Trophoblast cell (in vitro differentiated cells and primary cell): ENCODE measurements around the gene H6PD.
"Not testable (repeated sequence)": the region's sequence is repeated elsewhere in the genome, so short reads cannot be mapped to it uniquely, and the experiment has no call there.

Source experiments
- DNase-seq, 2 donors: peaks; one replicate each; pipeline ENCODE4 v3.0.0-alpha.2; 2016
- H2AFZ ChIP-seq: 2 replicates; pipeline ENCODE4 v1.6.1; 2013; ENCODE audit warnings: low read length, moderate library complexity, mild to moderate bottlenecking; ENCODE audit not compliant: insufficient read depth, poor library complexity
- H2AK5ac ChIP-seq: 2 replicates; pipeline ENCODE4 v1.6.1; 2013; ENCODE audit warnings: mild to moderate bottlenecking, low read length
- H2BK120ac ChIP-seq: 2 replicates; pipeline ENCODE4 v1.6.1; 2013; ENCODE audit warnings: low read length, mild to moderate bottlenecking, moderate library complexity; ENCODE audit not compliant: insufficient read depth, poor library complexity
- H2BK12ac ChIP-seq: 2 replicates; pipeline ENCODE4 v1.6.1; 2013; ENCODE audit warnings: mild to moderate bottlenecking, low read length, moderate library complexity
- H2BK5ac ChIP-seq: 2 replicates; pipeline ENCODE4 v1.6.1; 2013; ENCODE audit warnings: low read length, low read depth, moderate library complexity, mild to moderate bottlenecking; ENCODE audit not compliant: poor library complexity
- H3K14ac ChIP-seq: 2 replicates; pipeline ENCODE4 v1.6.1; 2013; ENCODE audit warnings: mild to moderate bottlenecking, low read length
- H3K18ac ChIP-seq: 2 replicates; pipeline ENCODE4 v1.6.1; 2013; ENCODE audit warnings: mild to moderate bottlenecking, low read length
- H3K23ac ChIP-seq: 2 replicates; pipeline ENCODE4 v1.6.1; 2013; ENCODE audit warnings: low read length
- H3K27ac ChIP-seq: 2 replicates; pipeline ENCODE4 v1.5.1; 2013; ENCODE audit warnings: low read depth, mild to moderate bottlenecking, inconsistent platforms, low read length, moderate library complexity
- H3K27me3 ChIP-seq: 2 replicates; pipeline ENCODE4 v1.6.1; 2013; ENCODE audit warnings: inconsistent platforms, mild to moderate bottlenecking, low read length, moderate library complexity; ENCODE audit not compliant: insufficient read depth
- H3K36me3 ChIP-seq, 2 experiments: 1 replicate in 1 of 2; 2 replicates in 1 of 2; pipeline ENCODE4 v1.6.1; 2013; ENCODE audit warnings: low read length in 2 of 2, mild to moderate bottlenecking in 2 of 2, moderate library complexity in 1 of 2; ENCODE audit not compliant: insufficient read depth in 2 of 2, control insufficient read depth in 1 of 2
- H3K4ac ChIP-seq: 2 replicates; pipeline ENCODE4 v1.6.1; 2013; ENCODE audit warnings: low read depth, mild to moderate bottlenecking, low read length, moderate library complexity
- H3K4me1 ChIP-seq, 2 experiments: 1 replicate in 1 of 2; 2 replicates in 1 of 2; pipeline ENCODE4 v1.6.1; 2013; ENCODE audit warnings: low read length in 2 of 2, mild to moderate bottlenecking in 2 of 2, moderate library complexity in 1 of 2; ENCODE audit not compliant: insufficient read depth in 2 of 2, control insufficient read depth in 1 of 2
- H3K4me2 ChIP-seq: 2 replicates; pipeline ENCODE4 v1.6.1; 2013; ENCODE audit warnings: inconsistent platforms, mild to moderate bottlenecking, low read length, moderate library complexity
- H3K4me3 ChIP-seq: 2 replicates; pipeline ENCODE4 v1.5.1; 2013; ENCODE audit warnings: mild to moderate bottlenecking, low read depth, low read length, inconsistent platforms
- H3K79me1 ChIP-seq: one replicate; pipeline ENCODE4 v1.6.1; 2013; ENCODE audit warnings: low read length
- H3K79me2 ChIP-seq: 2 replicates; pipeline ENCODE4 v1.6.1; 2013; ENCODE audit warnings: low read length, mild to moderate bottlenecking; ENCODE audit not compliant: control insufficient read depth, insufficient read depth, poor library complexity
- H3K9ac ChIP-seq: 2 replicates; pipeline ENCODE4 v1.6.1; 2013; ENCODE audit warnings: mild to moderate bottlenecking, low read length
- H3K9me3 ChIP-seq: 2 replicates; pipeline ENCODE4 v1.6.1; 2013; ENCODE audit warnings: low read depth, mild to moderate bottlenecking, control low read depth, inconsistent platforms, low read length; ENCODE audit not compliant: insufficient read depth
- H4K12ac ChIP-seq: 2 replicates; pipeline ENCODE4 v1.6.1; 2013; ENCODE audit warnings: low read depth, mild to moderate bottlenecking, low read length, moderate library complexity
- H4K8ac ChIP-seq: 2 replicates; pipeline ENCODE4 v1.6.1; 2013; ENCODE audit warnings: low read depth, mild to moderate bottlenecking, low read length, moderate library complexity
- H4K91ac ChIP-seq: one replicate; pipeline ENCODE4 v1.6.1; 2013; ENCODE audit warnings: low read depth, mild to moderate bottlenecking, low read length, moderate library complexity
- WGBS: extraction: QIAGEN DNeasy Blood & Tissue Kit; methylation state at CpG from one replicate; pipeline ENCODE4 v1.1.7; 2013; ENCODE audit warnings: missing lambda C conversion rate; ENCODE audit not compliant: insufficient read length, insufficient coverage; ENCODE audit errors: extremely low coverage; 5-methylcytosine and 5-hydroxymethylcytosine counted together

The H6PD gene

DNA sequence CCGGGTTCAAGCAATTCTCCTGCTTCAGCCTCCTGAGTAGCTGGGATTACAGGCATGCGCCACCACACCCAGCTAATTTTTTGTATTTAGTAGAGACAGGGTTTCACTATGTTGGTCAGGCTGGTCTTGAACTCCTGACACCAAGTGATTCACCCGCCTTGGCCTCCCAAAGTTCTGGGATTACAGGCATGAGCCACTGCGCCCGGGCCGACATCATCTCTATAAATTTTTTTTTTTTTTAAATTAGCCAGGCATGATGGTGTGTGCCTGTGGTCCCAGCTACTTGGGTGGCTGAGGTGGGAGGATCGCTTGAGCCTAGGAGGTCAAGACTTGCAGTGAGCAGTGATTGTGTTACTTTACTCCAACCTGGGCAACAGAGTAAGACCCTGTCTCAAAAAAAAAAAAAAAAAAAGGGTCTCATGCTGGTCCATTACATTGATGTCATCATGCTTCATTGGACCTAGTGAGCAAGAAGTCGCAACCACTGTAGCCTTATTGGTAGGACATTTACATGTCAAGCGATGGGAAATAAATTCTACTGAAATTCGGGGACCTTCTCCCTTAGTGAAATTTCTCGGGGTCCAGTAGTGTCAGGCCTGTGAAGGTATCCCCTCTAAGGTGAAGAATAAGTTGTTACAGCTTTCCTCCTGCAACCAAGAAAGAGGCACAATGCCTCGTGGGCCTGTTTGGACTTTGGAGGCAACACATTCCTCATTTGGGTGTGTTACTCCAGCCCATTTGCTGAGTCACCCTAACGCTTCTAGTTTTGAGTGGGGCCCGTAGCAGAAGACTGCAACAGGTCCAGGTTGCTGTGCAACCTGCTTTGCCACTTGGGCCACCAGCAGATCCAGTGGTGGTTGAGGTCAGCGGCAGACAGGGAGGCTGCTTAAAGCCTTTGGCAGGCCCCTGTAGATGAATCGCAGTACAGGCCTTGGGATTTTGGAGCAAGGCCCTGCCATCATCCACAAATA lies 65.3 kb downstream of the H6PD start:
- not testable (repeated sequence) for H3K4me3 ChIP-seq, H2BK12ac ChIP-seq, H3K9ac ChIP-seq, H3K27me3 ChIP-seq, H4K12ac ChIP-seq, H4K91ac ChIP-seq, H2AK5ac ChIP-seq, H2AFZ ChIP-seq, H2BK120ac ChIP-seq, H3K23ac ChIP-seq, H3K4me2 ChIP-seq, H2BK5ac ChIP-seq, H3K18ac ChIP-seq, H4K8ac ChIP-seq, H3K14ac ChIP-seq, H3K9me3 ChIP-seq
- Histone ChIP-seq H3K79me2 (peaks cover 55% of the 10 kb centered on the region), H3K27ac (peak overlapping the region; percentile 53), H3K4ac (peak overlapping the region; percentile 93), H3K36me3 (peaks cover 41 to 55% of the 10 kb centered on the region in 2 experiments), H3K4me1 (peaks cover 53 to 74% of the 10 kb centered on the region in 2 experiments), H3K79me1 (peaks cover 14% of the 10 kb centered on the region)
- no CpG with 5 or more reads among the region's 16 CpGs for whole genome bisulfite sequencing
- peak; percentile 87 to 89 for DNase-seq

DNA sequence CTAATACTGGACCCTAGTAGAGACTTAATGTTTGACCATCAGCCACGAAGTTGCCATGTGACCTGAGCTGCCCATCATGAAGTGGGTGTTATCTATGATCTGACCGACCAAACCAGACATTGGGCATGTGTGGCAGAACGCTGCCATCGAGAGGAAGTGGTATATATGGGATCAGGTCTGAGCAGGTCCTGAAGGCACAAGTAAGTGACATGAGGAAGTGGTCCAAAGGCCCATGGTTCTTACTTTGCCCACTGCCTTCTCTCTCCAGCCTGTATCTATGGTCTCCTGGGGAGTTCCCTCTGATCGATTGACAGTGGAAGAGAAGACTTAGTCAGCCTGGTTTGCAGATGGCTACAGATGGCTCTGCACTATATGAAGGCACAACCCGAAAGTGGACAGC lies 66.0 kb downstream of the H6PD start:
- H3K9ac ChIP-seq: no peak overlapping the region
- WGBS: no CpG with 5 or more reads among the region's 6 CpGs

DNA sequence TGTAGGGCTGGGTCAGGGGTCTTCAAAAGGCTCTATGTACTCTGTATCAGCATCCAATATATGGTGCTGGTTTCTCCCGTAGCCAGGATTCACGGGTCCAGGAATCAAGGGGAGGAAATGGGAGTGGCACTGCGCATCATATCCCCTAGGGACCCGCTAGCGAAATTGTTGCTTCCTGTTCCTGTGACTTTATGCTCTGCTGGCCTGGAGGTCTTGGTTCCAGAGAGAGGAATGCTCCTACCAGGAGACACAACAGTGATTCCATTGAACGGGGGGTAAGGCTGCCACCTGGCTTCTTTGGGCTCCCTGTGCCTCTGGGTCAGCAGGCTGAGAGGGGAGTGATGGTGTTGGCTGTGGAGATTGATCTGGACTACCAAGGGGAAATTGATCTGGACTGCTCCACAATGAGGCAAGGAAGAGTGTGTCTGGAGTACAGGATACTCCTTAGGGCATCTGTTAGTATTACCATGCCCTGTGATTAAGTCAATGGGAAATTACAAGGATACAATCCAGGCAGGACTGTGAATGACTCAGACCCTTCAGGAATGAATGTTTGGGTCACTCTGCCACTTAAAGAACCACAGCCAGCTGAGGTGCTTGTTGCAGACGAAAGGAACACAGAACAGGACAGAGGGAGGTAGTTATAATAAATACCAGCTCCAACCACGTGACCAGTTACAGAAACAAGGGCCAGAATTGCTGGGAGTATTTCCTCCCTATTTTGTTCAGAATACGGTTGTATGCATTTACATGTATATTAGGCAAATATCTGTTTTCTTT lies 68.4 kb downstream of the H6PD start:
- Histone ChIP-seq H3K9me3 (peaks cover 2% of the 10 kb centered on the region), H3K23ac (no peak overlapping the region), H2BK12ac (peak overlapping the region; percentile 3), H3K27me3 (no peaks in the 10 kb centered on the region), H3K4me2 (peak overlapping the region; percentile 34), H3K4ac (peak overlapping the region; percentile 93), H4K91ac (no peak overlapping the region), H3K36me3 (peaks cover 46 to 58% of the 10 kb centered on the region in 2 experiments), H2BK120ac (peak overlapping the region; percentile 18), H2BK5ac (peak overlapping the region; percentile 34), H3K27ac (peak overlapping the region; percentile 72), H4K8ac (no peak overlapping the region), H3K18ac (no peak overlapping the region), H4K12ac (no peak overlapping the region), H3K14ac (peak overlapping the region; percentile 11), H3K79me2 (peaks cover 54% of the 10 kb centered on the region), H3K4me1 (peaks cover 56 to 63% of the 10 kb centered on the region in 2 experiments), H3K79me1 (peaks cover 15% of the 10 kb centered on the region), H3K9ac (no peak overlapping the region), H2AK5ac (no peak overlapping the region), H3K4me3 (no peak overlapping the region), H2AFZ (no peak overlapping the region)
- no CpG with 5 or more reads among the region's 9 CpGs for WGBS
- DNase-seq: peak; percentile 43 to 74

More for the DNA sequence above, 66.0 kb downstream of the H6PD start:
- H4K91ac ChIP-seq: peak overlapping the region; percentile 33
- H2BK120ac ChIP-seq: peak overlapping the region; percentile 6
- H3K4me2 ChIP-seq: no peak overlapping the region
- no peak overlapping the region for H2AFZ ChIP-seq
- no peaks in the 10 kb centered on the region for H3K27me3 ChIP-seq
- H3K36me3 ChIP-seq: peaks cover 48 to 58% of the 10 kb centered on the region in 2 experiments
- no peak overlapping the region for H3K4me3 ChIP-seq
- peak overlapping the region; percentile 23 for H3K14ac ChIP-seq
- H3K23ac ChIP-seq: no peak overlapping the region
- no peak for DNase-seq
- H2AK5ac ChIP-seq: no peak overlapping the region
- H4K12ac ChIP-seq: no peak overlapping the region
- peak overlapping the region; percentile 31 for H3K27ac ChIP-seq
- peak overlapping the region; percentile 93 for H3K4ac ChIP-seq
- H3K18ac ChIP-seq: peak overlapping the region; percentile 23
- H3K4me1 ChIP-seq: peaks cover 57 to 74% of the 10 kb centered on the region in 2 experiments
- H3K79me2 ChIP-seq: peaks cover 56% of the 10 kb centered on the region
- H2BK12ac ChIP-seq: no peak overlapping the region
- H3K9me3 ChIP-seq: peaks cover 2% of the 10 kb centered on the region
- peaks cover 12% of the 10 kb centered on the region for H3K79me1 ChIP-seq
- H4K8ac ChIP-seq: no peak overlapping the region
- no peak overlapping the region for H2BK5ac ChIP-seq

DNA sequence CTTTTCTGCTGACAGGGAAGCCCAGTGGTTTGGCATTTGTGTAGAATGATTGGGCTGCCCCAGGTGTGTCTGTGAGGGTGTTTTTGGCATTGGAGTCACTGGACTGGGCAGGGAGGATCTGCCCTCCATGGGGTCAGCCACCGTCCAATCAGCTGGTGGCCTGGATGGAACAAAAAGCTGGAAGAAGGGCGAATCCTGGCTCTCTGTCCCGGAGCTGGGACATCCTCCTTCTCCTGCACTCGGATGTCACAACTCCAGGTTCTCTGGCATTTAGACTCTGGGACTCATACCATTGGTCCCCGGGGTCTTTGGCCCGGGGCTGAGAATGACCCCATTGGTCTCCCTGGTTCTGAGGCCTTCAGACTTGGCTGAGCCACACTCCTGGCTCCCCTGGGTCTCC lies 69.3 kb downstream of the H6PD start:
- no peak overlapping the region for H2BK5ac ChIP-seq
- no peak for DNase-seq
- H3K79me1 ChIP-seq: peaks cover 15% of the 10 kb centered on the region
- H4K12ac ChIP-seq: no peak overlapping the region
- no peak overlapping the region for H3K23ac ChIP-seq
- H3K9ac ChIP-seq: no peak overlapping the region
- H3K4me3 ChIP-seq: no peak overlapping the region
- H2BK12ac ChIP-seq: no peak overlapping the region
- peaks cover 2% of the 10 kb centered on the region for H3K9me3 ChIP-seq
- peak overlapping the region; percentile 37 for H3K18ac ChIP-seq
- H3K14ac ChIP-seq: no peak overlapping the region
- WGBS: no CpG with 5 or more reads among the region's 6 CpGs
- H2AK5ac ChIP-seq: no peak overlapping the region
- peak overlapping the region; percentile 97 for H3K4ac ChIP-seq
- H2BK120ac ChIP-seq: no peak overlapping the region
- H3K36me3 ChIP-seq: peaks cover 51 to 65% of the 10 kb centered on the region in 2 experiments
- no peak overlapping the region for H2AFZ ChIP-seq
- H3K27ac ChIP-seq: no peak overlapping the region
- H4K8ac ChIP-seq: peak overlapping the region; percentile 1
- no peaks in the 10 kb centered on the region for H3K27me3 ChIP-seq
- peaks cover 63% of the 10 kb centered on the region for H3K79me2 ChIP-seq
- H4K91ac ChIP-seq: no peak overlapping the region
- no peak overlapping the region for H3K4me2 ChIP-seq
- H3K4me1 ChIP-seq: peaks cover 59 to 70% of the 10 kb centered on the region in 2 experiments
